ENCODE data around the gene ZNF506.

GRCh38 chr19:19748249-19748938, 73.2 kb downstream of the ZNF506 start:
- TF ChIP-seq, protein P1, sequence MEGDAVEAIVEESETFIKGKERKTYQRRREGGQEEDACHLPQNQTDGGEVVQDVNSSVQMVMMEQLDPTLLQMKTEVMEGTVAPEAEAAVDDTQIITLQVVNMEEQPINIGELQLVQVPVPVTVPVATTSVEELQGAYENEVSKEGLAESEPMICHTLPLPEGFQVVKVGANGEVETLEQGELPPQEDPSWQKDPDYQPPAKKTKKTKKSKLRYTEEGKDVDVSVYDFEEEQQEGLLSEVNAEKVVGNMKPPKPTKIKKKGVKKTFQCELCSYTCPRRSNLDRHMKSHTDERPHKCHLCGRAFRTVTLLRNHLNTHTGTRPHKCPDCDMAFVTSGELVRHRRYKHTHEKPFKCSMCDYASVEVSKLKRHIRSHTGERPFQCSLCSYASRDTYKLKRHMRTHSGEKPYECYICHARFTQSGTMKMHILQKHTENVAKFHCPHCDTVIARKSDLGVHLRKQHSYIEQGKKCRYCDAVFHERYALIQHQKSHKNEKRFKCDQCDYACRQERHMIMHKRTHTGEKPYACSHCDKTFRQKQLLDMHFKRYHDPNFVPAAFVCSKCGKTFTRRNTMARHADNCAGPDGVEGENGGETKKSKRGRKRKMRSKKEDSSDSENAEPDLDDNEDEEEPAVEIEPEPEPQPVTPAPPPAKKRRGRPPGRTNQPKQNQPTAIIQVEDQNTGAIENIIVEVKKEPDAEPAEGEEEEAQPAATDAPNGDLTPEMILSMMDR (IDR thresholded peaks at IDR 0.05), result no peak
- TF ChIP-seq POLR2A (IDR thresholded peaks at IDR 0.05), result no peak
